Skeletal muscle satellite cell (primary cell): ENCODE results near the gene FRMD4A.

ENCODE experiments used
- H3K27me3 ChIP-seq: 2 replicates; pipeline ENCODE4 v1.7.0; 2013; ENCODE audit warnings: low read length; ENCODE audit not compliant: control insufficient read depth, insufficient read depth
- H3K36me3 ChIP-seq: 2 replicates; pipeline ENCODE4 v1.7.0; 2013; ENCODE audit warnings: mild to moderate bottlenecking, control low read depth, low read length; ENCODE audit not compliant: insufficient read depth
- H3K4me1 ChIP-seq: 2 replicates; pipeline ENCODE4 v1.7.0; 2013; ENCODE audit warnings: low read length; ENCODE audit not compliant: control insufficient read depth, insufficient read depth
- H3K4me2 ChIP-seq: 2 replicates; pipeline ENCODE4 v1.7.0; 2013; ENCODE audit warnings: mild to moderate bottlenecking, low read length
- H3K4me3 ChIP-seq: 2 replicates; pipeline ENCODE4 v1.7.0; 2013; ENCODE audit warnings: low read length
- H3K9ac ChIP-seq: 2 replicates; pipeline ENCODE4 v1.7.0; 2013; ENCODE audit warnings: mild to moderate bottlenecking, low read depth, low read length, moderate library complexity
- H3K9me3 ChIP-seq: replicated peaks from 2 replicates; pipeline ENCODE4 v1.7.0; 2013; ENCODE audit warnings: mild to moderate bottlenecking, control low read depth, low read length

Gene FRMD4A

DNA sequence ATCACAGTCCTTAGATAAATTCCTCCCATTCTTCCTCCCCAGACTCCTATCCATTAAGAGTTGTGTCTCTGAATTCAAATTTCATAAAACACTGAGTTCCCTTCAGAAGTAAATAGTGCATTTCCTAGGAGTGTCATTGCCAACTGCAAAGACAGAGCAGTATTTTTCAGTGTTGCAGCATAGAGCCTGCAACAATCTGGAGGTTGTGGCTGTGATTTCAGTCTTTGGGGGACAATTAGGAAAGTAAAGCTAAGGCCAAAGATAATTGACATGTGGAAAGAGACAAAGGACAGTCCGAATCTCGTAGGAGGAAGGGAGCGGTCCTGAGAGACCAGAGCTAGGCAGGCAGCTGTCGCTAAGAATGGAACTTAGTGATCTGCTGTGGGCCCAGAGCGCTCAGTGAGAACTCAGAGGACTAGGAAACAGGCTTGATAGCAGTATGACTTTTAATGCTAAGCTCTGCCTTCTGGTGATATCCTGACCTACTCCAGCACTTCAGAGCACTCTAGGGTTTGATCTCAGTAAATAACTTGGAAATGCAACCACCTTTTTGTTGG, 697.8 kb downstream of the FRMD4A start:
- Histone ChIP-seq H3K9ac (no peak overlapping the region), H3K36me3 (peaks cover 16% of the 10 kb centered on the region), H3K4me1 (peaks cover 23% of the 10 kb centered on the region), H3K4me2 (no peak overlapping the region), H3K9me3 (no peaks in the 10 kb centered on the region), H3K27me3 (no peaks in the 10 kb centered on the region), H3K4me3 (no peak overlapping the region)

DNA sequence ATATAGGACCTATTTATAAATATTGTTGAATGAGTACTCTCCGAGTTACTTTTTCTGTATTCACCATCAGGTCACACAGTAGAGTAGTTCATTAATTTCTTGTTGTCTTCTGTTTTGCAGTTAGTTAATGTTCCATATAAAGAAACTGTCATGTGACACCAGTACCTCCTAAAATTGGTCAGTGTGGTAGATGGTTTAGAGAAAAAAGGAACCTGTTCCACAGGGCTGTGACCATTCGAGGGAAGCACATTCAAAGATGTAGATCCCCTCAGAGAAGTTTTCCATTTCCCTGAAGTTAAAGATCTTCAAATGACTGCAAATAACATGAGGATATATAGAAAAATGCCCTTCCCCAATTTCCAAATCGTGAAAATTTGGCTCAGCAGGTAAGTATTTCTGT, 698.3 kb downstream of the FRMD4A start:
- peaks cover 21% of the 10 kb centered on the region for H3K36me3 ChIP-seq
- no peaks in the 10 kb centered on the region for H3K27me3 ChIP-seq
- no peak overlapping the region for H3K9ac ChIP-seq
- no peak overlapping the region for H3K4me3 ChIP-seq
- H3K4me1 ChIP-seq, result peaks cover 18% of the 10 kb centered on the region
- no peak overlapping the region for H3K4me2 ChIP-seq
- H3K9me3 ChIP-seq, result no peaks in the 10 kb centered on the region

DNA sequence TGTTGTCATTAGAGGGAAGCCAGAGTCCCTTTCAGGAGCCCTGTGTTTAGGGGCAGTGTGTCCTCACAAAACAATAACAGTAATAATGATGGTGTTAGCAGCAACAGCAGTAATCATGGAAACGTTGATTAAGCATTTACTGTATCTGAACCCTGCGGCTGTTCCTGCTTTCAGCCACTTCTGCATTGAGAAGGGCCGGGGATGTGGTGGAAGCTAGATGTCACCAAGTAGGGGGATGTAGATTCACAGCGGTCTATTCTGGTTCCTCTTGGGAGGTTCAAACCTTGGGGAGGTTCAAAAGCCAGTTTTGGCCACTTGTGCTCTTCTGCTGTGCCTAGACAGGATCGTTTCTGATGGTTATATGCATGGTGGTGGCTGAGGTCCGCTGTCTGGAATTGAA, 699.1 kb downstream of the FRMD4A start:
- peaks cover 10% of the 10 kb centered on the region for H3K4me1 ChIP-seq
- H3K27me3 ChIP-seq, result no peaks in the 10 kb centered on the region
- no peak overlapping the region for H3K4me3 ChIP-seq
- no peaks in the 10 kb centered on the region for H3K9me3 ChIP-seq
- peaks cover 21% of the 10 kb centered on the region for H3K36me3 ChIP-seq
- H3K9ac ChIP-seq, result no peak overlapping the region
- H3K4me2 ChIP-seq, result no peak overlapping the region

DNA sequence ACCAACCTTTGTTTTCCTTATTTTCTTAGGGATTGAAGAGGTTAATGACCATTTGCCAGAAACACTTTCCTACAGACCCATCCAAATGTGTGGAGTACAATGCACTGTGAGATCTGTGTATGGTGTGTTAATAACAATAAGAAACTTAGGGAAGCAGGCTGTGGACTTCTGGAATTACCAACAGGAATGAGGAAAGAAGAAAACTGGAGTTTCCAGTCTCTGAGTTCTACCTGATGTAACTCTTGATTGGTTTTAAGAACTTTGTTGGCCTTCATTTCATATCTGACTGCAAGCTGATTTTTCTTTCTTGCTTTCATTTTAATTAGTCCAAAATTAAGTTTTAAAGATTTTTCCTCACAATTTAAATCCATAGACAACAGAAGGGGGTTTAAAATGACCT, 700.5 kb downstream of the FRMD4A start:
- no peaks in the 10 kb centered on the region for H3K27me3 ChIP-seq
- no peak overlapping the region for H3K9ac ChIP-seq
- peaks cover 10% of the 10 kb centered on the region for H3K4me1 ChIP-seq
- H3K4me2 ChIP-seq, result no peak overlapping the region
- peaks cover 21% of the 10 kb centered on the region for H3K36me3 ChIP-seq
- H3K9me3 ChIP-seq, result no peaks in the 10 kb centered on the region
- no peak overlapping the region for H3K4me3 ChIP-seq

DNA sequence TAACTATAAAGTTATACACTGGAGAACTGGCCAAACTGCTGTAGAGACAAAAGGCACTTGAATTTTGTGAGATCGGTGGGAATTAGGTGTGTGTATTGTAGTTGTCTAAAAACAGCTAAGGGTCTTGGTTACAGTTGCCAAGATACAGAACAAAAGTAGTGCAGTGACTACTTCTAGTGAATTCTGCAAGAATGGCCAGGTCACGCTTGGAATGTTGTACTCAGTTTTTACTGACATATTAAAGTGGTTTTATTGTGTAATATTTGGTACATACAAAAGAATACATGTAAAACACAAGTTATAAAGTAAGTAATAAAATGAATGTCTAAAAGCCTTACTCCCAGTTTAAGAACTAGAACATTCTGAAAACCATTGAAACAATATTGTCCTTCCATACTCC, 701.6 kb downstream of the FRMD4A start:
- no peak overlapping the region for H3K4me2 ChIP-seq
- H3K36me3 ChIP-seq, result peaks cover 17% of the 10 kb centered on the region

DNA sequence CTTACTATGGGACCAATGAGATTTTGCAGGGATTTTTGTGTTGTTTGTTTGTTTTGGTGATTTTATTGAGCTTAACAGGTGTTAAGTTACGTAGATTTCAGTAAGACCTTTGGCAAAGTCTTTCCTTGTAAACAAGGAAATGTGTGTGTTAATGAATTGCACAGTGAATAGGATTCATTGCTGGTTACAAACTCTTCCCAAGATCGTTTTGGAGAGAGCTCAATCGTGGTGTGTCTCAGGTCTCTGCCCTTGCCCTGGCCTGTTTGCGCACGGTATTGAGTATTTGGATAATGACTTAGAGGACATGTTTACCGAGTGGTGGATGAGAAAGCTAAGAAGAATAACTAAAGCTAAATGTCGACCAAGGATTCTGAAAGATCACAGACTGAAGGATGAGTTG, 702.1 kb downstream of the FRMD4A start:
- Histone ChIP-seq H3K4me3 (no peak overlapping the region), H3K27me3 (no peaks in the 10 kb centered on the region), H3K9me3 (no peaks in the 10 kb centered on the region), H3K4me1 (peaks cover 7% of the 10 kb centered on the region), H3K36me3 (peaks cover 17% of the 10 kb centered on the region), H3K4me2 (no peak overlapping the region), H3K9ac (no peak overlapping the region)

More for the DNA sequence above, 701.6 kb downstream of the FRMD4A start:
- Histone ChIP-seq H3K27me3 (no peaks in the 10 kb centered on the region), H3K4me3 (no peak overlapping the region), H3K4me1 (peaks cover 8% of the 10 kb centered on the region), H3K9ac (no peak overlapping the region), H3K9me3 (no peaks in the 10 kb centered on the region)

DNA sequence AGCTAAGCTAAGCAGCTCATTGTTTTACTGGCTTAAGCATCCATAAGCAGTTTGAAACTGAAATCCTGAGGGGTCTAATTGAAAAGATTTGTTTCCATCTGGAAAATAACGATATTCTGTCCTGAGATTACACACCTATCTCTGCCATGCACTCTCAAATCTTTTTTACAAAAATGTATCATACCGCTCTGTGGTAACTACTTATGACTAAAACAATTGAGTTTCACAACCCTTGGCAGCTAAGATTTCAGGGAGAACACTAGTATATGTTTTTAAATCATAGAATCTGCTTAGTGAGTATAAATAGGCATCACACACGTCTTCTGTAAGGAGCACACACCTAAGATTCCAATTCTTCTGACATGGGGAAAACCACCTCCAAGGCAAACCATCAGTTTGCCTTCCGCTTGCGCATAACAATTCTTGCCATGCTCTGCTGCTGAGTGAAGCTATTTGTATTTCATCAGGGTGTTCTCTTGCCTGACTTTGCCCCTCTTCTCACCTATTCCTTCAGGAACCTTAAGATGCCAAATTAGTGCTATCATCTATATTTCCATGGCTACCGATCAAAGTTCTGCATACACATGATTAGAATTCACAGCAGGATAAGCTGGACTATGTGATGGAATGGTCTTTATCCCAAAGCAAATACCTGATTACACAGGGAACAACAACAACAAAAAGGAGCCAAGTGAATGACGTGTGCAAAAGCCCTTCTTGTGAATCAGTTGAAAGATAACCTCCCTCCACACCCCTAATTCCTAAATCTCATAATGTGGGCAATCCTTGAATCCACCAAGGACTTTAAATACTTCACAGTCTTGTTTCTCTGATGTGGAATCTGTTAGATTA, 703.0 kb downstream of the FRMD4A start:
- no peak overlapping the region for H3K4me2 ChIP-seq
- no peaks in the 10 kb centered on the region for H3K4me1 ChIP-seq
- no peaks in the 10 kb centered on the region for H3K27me3 ChIP-seq
- no peaks in the 10 kb centered on the region for H3K9me3 ChIP-seq
- H3K9ac ChIP-seq, result no peak overlapping the region
- no peak overlapping the region for H3K4me3 ChIP-seq
- H3K36me3 ChIP-seq, result peaks cover 17% of the 10 kb centered on the region

DNA sequence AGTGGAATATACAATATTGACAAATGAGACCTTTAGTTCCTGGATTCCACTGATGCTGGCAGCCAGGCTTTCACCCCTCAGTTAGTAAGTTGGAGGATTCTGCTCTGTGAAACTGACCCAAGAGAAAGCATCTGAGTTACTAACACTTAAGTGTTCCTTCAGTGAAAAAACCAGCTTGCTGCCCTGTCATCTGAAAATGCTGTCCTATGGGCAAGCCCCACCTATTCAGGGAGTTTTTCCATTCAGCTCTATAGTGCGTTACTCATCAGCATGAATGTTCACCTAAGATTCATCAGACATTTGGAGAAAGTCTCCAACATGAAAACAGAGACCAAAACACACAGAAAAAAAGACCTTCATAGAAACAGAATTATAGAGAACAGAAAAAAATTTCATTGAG, 706.1 kb downstream of the FRMD4A start:
- H3K9ac ChIP-seq, result no peak overlapping the region
- H3K27me3 ChIP-seq, result no peaks in the 10 kb centered on the region
- peaks cover 7% of the 10 kb centered on the region for H3K36me3 ChIP-seq

DNA sequence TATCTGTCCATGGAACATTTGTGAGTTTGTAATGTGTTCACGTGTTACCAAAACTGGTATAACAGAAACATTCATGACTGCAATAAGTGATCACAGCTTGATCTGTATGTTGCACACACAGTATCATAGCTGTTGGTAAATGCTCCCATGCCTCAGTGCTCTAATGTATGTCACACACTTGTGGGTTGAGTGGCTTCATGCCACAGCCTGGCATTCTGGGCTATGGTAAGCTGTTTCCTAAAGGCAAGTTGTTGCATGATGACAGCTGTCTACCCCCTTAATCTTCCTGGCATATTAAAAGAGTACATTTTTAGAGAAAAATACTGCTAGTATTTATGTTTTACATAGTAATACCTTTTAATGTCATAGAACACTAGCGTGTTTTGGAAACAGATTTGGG, 708.8 kb downstream of the FRMD4A start:
- Histone ChIP-seq H3K4me1 (no peaks in the 10 kb centered on the region), H3K36me3 (peaks cover 5% of the 10 kb centered on the region), H3K27me3 (no peaks in the 10 kb centered on the region), H3K9me3 (no peaks in the 10 kb centered on the region), H3K4me2 (no peak overlapping the region), H3K9ac (no peak overlapping the region), H3K4me3 (no peak overlapping the region)

More for the DNA sequence above, 706.1 kb downstream of the FRMD4A start:
- H3K9me3 ChIP-seq, result no peaks in the 10 kb centered on the region
- H3K4me1 ChIP-seq, result no peaks in the 10 kb centered on the region
- no peak overlapping the region for H3K4me3 ChIP-seq
- H3K4me2 ChIP-seq, result no peak overlapping the region

DNA sequence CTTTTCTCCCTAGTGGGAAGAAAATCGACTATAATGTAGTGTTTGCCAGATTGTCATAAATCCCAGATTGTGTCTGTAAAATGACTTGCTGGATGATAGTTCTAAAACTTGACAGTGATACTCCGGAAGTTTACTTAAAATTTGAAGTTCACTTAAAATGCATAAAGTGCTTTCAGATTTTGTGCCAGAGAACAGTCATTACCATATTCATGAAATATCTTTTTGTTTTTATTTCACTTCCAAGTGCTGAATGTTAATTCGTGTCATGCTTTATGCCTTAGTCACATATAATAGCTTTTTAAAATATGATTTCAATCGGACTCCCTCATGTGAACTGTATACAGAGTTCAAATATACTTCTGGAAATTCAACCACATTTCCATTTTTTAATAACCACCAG, 713.6 kb downstream of the FRMD4A start:
- Histone ChIP-seq H3K9me3 (no peaks in the 10 kb centered on the region), H3K4me1 (no peaks in the 10 kb centered on the region), H3K9ac (no peak overlapping the region), H3K27me3 (no peaks in the 10 kb centered on the region), H3K36me3 (peaks cover 25% of the 10 kb centered on the region), H3K4me2 (no peak overlapping the region), H3K4me3 (no peak overlapping the region)

DNA sequence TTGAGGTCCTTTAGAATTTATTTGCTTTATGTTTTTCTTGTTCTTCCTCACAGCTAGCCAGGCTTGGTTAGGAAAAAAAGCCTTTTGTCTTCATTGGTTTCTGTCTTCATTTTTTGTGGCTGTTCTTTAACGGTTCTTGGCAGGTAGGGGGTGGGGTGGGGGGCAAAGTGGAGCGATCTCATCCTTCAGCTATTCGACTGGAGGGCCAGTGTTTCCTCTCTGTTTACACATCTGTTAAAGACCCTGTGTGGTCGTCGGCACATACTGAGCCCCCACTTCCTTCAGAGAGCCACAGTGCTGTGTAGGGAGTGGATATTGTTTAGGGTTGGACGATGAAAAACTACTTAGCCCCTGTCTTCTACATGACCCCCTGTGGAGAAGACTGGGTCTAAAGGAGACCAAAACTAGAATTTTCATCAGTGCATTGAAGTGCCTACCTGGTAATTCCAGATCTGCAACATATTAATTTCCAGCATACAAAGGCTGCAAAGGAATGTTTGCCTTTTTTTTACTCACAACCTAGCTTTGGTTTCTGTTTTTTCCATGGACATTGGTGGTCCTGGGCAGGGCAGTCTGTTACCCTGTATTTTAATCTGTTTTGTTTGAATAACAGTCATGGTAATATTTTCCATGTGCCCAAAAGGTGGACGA, 714.9 kb downstream of the FRMD4A start:
- H3K9ac ChIP-seq, result no peak overlapping the region
- H3K9me3 ChIP-seq, result no peaks in the 10 kb centered on the region
- H3K36me3 ChIP-seq, result peaks cover 30% of the 10 kb centered on the region
- H3K27me3 ChIP-seq, result no peaks in the 10 kb centered on the region
- no peaks in the 10 kb centered on the region for H3K4me1 ChIP-seq
- H3K4me3 ChIP-seq, result no peak overlapping the region
- no peak overlapping the region for H3K4me2 ChIP-seq
